Tibial artery (tissue), 4 donors: ENCODE measurements around the gene CLEC3B.

Source experiments
- DNase-seq, 2 donors: peaks; one replicate each; pipeline ENCODE4 v3.0.0-alpha.2; 2019
- H3K27ac ChIP-seq, 2 donors: fragments of 200-600 bp; sonication (generic) in 1 of 2; 1 replicate in 1 of 2; 2 replicates in 1 of 2; pipeline ENCODE4 v1.5.1; 2018 to 2019; ENCODE audit warnings: mild to moderate bottlenecking in 1 of 2
- H3K27me3 ChIP-seq, 2 donors: fragments of 200-600 bp; sonication (generic) in 1 of 2; one replicate each; pipeline versions ENCODE4 v1.5.1 to v1.6.0; 2016 to 2019
- H3K36me3 ChIP-seq, 3 donors: fragments of 200-600 bp; sonication (generic) in 2 of 3; one replicate each; pipeline ENCODE4 v1.5.1; 2016 to 2019; ENCODE audit warnings: mild to moderate bottlenecking in 2 of 3
- H3K4me1 ChIP-seq, 4 donors: fragments of 200-600 bp; sonication (generic) in 2 of 4; 1 replicate in 3 of 4; 2 replicates in 1 of 4; pipeline ENCODE4 v1.5.1; 2016 to 2019
- H3K4me3 ChIP-seq, 2 donors: fragments of 200-600 bp; sonication (generic) in 1 of 2; 1 replicate in 1 of 2; 2 replicates in 1 of 2; pipeline ENCODE4 v1.5.1; 2018 to 2019; ENCODE audit warnings: mild to moderate bottlenecking in 2 of 2
- H3K9me3 ChIP-seq, 3 donors: fragments of 200-600 bp; sonication (generic) in 1 of 3; one replicate each; pipeline ENCODE4 v1.5.1; 2016 to 2019
- intact Hi-C: fragments of 100-400 bp; cut with DNase I; formaldehyde crosslinking; loops from one replicate; pipeline ENCODE4 v1.15.0; 2023; ENCODE audit warnings: low total_unique reads
- TF ChIP-seq, protein P1 (sequence below), 2 experiments: fragments of 200-600 bp in 1 of 2; fragments of 450-650 bp in 1 of 2; IDR thresholded peaks; one replicate each; pipeline ENCODE4 v1.5.1; 2017 to 2019; ENCODE audit warnings: antibody characterized with exemption in 2 of 2, mild to moderate bottlenecking in 1 of 2, moderate library complexity in 1 of 2

The CLEC3B gene

GRCh38 chr3:44999782-45000181 is 26.3 kb upstream of the CLEC3B start:
- intact Hi-C loops = no loop called here
- no peaks in the 10 kb centered on the region for H3K9me3 ChIP-seq

DNA sequence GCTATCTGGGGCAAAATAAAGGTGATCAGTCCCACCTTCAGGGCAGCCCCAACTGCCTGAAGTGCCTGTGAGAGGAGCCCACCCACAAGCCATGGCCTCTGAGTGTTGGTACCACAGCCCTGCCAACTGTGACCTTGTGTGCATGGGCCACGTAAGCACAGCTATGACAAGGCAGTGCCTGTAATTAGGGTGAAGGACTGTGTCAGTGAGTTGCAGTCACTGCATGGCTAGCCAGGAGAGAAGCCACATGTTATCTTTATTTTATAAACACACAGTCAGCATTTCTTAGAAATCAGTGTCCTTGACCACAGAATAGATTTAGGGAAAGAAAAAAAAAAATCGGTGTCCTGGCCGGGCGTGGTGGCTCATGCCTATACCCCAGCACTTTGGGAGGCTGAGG is 25.3 kb upstream of the CLEC3B start:
- Histone ChIP-seq H3K4me3 (no peak overlapping the region), H3K36me3 (peaks cover 57 to 96% (median 58%) of the 10 kb centered on the region in 3 donors), H3K9me3 (no peaks in the 10 kb centered on the region), H3K27me3 (no peaks in the 10 kb centered on the region), H3K27ac (no peak overlapping the region), H3K4me1 (peaks cover 0 to 6% (median 2%) of the 10 kb centered on the region in 4 donors)
- no peak for DNase-seq
- TF ChIP-seq, protein P1, sequence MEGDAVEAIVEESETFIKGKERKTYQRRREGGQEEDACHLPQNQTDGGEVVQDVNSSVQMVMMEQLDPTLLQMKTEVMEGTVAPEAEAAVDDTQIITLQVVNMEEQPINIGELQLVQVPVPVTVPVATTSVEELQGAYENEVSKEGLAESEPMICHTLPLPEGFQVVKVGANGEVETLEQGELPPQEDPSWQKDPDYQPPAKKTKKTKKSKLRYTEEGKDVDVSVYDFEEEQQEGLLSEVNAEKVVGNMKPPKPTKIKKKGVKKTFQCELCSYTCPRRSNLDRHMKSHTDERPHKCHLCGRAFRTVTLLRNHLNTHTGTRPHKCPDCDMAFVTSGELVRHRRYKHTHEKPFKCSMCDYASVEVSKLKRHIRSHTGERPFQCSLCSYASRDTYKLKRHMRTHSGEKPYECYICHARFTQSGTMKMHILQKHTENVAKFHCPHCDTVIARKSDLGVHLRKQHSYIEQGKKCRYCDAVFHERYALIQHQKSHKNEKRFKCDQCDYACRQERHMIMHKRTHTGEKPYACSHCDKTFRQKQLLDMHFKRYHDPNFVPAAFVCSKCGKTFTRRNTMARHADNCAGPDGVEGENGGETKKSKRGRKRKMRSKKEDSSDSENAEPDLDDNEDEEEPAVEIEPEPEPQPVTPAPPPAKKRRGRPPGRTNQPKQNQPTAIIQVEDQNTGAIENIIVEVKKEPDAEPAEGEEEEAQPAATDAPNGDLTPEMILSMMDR (IDR thresholded peaks at IDR 0.05) = no peak
- intact Hi-C loops = no loop called here

More at GRCh38 chr3:44999782-45000181, 26.3 kb upstream of the CLEC3B start:
- H3K36me3 ChIP-seq = peaks cover 47 to 86% (median 48%) of the 10 kb centered on the region in 3 donors
- H3K27me3 ChIP-seq = no peaks in the 10 kb centered on the region
- H3K27ac ChIP-seq = no peak overlapping the region
- peaks cover 0 to 16% (median 12%) of the 10 kb centered on the region in 4 donors for H3K4me1 ChIP-seq
- H3K4me3 ChIP-seq = no peak overlapping the region
- no peak for DNase-seq
- TF ChIP-seq, protein P1 (IDR thresholded peaks at IDR 0.05) = no peak

DNA sequence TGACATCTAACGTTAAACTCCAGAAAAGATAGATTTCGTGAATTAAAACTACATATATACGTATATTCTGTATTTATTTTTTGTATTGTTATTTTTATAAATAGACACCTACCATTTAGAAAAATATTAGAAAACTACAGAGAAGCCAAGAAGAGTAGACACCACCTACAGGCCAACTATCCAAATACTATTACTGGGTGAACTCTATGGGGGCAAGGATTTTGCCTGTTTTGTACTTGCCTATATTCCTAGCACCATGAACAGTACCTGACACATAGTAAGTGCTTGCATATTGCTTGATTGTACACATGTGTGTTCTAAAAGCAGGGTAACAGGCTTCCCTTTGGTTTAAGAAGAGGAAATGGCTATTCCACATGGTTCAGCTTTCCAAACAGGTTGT is 24.4 kb upstream of the CLEC3B start:
- intact Hi-C loops = no loop called here
- no peaks in the 10 kb centered on the region for H3K9me3 ChIP-seq
- H3K27ac ChIP-seq = no peak overlapping the region
- H3K4me1 ChIP-seq = no peaks in the 10 kb centered on the region
- peaks cover 58 to 88% (median 60%) of the 10 kb centered on the region in 3 donors for H3K36me3 ChIP-seq
- TF ChIP-seq, protein P1 (IDR thresholded peaks at IDR 0.05) = no peak
- H3K27me3 ChIP-seq = no peaks in the 10 kb centered on the region
- H3K4me3 ChIP-seq = no peak overlapping the region
- no peak for DNase-seq

- peaks cover 56 to 86% (median 62%) of the 10 kb centered on the region in 3 donors for H3K36me3 ChIP-seq
Measured at GRCh38 chr3:45002139-45002660, 23.9 kb upstream of the CLEC3B start.

GRCh38 chr3:45002720-45003119 is 23.4 kb upstream of the CLEC3B start:
- Histone ChIP-seq H3K36me3 (peaks cover 52 to 86% (median 62%) of the 10 kb centered on the region in 3 donors), H3K4me3 (no peak overlapping the region), H3K4me1 (no peaks in the 10 kb centered on the region), H3K9me3 (no peaks in the 10 kb centered on the region), H3K27me3 (no peaks in the 10 kb centered on the region), H3K27ac (no peak overlapping the region)
- no peak for DNase-seq
- TF ChIP-seq, protein P1 (IDR thresholded peaks at IDR 0.05) = no peak
- intact Hi-C loops = no loop called here

More at GRCh38 chr3:45002139-45002660, 23.9 kb upstream of the CLEC3B start:
- Histone ChIP-seq H3K27me3 (no peaks in the 10 kb centered on the region), H3K9me3 (no peaks in the 10 kb centered on the region), H3K27ac (no peak overlapping the region), H3K4me3 (no peak overlapping the region), H3K4me1 (no peaks in the 10 kb centered on the region)
- no peak for DNase-seq
- TF ChIP-seq, protein P1 (IDR thresholded peaks at IDR 0.05) = no peak
- intact Hi-C loops = no loop called here
